ENCODE data around the gene CSF2RB. TPM values are rescaled to one million over a fixed set of nuclear protein-coding genes. Genes with fewer than 3 reads are reported as not detected.

CSF2RB gene
- total RNA-seq (2014; rRNA removed; shearing (Covaris generic)), result not detected in 2 replicates

GRCh38 chr22:36913427-36914389, at the start of gene CSF2RB:
Gene CSF2RB (plus strand): TSS chr22:36913628. CDS start chr22:36922208, 8,580 bp downstream.
- no peak for DNase-seq (ENCODE audit: low read depth)

GRCh38 chr22:36863979-36864378, 49.4 kb upstream of the CSF2RB start:
- DNase-seq (ENCODE audit: low read depth), result no peak

DNA sequence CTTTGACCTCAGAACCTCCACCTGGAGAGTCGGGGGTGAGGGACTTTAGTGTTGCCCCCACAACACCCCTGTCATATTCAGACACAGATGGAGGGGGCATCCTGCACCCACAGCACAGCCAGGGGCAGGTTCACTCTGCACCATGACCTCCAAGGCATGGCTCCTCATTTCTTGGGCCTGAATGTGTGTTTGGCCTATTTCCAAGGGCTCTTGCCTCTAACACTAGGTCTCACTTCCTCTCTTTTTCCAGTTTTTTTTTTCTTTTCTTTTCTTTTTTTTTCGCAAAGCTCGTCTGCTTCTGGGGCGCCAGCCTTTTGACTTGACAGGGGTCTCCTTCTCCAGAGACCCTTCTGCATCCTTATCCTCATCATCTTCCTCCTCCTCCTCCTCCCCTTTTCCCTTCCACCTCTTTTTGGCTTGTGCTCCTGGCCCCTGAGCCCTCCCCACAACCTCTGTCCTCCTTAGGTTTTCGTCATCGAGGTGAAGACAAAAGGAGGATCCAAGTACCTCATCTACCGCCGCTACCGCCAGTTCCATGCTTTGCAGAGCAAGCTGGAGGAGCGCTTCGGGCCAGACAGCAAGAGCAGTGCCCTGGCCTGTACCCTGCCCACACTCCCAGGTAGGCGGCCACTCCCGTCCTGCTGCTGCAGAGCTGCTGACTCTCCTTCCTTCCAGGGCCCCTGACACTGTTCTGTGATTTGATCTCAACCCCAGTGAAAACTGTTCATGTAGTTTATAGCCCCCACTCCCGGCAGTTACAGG, 48.8 kb upstream of the CSF2RB start:
- no peak for DNase-seq (ENCODE audit: low read depth)

DNA sequence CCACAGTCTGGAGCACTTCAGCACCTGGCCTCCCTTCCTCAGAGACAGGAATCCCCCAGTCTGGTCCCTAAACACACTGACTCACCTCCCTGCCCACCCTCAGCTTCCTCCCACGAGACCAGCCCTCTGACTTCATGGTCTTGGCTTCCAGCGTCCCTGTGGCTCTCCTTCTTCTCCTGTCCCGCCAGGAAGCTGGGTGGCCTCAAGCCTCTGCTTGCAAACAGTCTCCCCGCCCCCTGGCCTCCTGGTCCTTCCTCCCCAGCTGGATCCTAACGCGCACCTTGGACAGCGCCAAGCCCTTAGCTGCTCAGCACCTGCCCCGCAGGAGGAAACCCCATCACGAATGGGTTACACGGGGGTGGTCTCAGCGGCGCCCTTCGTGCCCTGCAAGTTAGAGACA, 48.1 kb upstream of the CSF2RB start:
- DNase-seq (ENCODE audit: low read depth), result peak; percentile 72

DNA sequence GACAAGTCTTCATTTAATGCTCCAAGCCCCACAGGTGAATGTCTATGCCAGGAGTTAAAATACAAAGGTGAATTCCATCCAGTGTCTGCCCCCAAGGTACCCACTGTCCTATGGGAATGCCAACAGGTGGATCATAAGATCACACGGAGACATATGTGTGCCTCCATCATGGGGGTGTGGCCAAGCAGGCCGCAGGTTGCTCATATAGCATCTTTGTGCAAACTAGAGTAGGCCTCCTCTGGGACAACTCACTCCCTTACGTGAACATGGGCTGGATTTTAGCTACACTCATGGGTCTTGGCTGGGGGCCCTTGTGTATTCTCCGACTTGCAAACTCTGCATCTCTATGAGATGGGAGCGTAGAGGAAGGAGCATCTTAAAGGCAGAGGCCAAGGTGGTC, 45.7 kb upstream of the CSF2RB start:
- no peak for DNase-seq (ENCODE audit: low read depth)

DNA sequence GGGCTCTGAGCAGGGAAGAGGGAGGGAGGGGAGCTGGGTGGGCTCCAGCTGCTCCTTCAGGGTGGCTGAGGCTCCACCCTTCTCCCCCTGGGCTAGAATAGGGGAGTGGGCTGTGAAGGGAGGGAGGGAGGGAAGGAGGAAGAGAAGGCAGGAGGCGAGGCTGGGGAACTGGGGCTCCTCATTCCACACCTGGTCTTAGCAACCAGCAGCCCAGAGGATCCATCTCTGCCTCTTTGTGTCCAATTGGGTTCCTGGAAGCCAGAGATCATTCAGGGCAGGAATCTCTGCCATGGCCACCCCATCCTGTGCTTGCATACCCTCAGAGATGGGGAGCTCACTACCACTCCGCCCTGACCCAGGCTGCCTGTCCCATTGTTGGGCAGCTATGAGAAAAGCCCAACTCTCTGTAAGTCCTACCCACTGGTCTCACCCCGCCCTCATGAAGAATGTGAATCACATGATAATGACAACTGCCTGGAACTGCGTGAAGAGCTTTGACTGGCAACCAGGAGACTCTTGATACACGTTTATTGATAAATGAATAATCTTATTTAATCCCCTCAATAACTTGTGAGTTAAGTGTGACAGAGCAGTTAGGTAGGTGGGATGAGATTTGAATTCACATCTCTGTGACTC, 44.8 kb upstream of the CSF2RB start:
- no peak for DNase-seq (ENCODE audit: low read depth)

DNA sequence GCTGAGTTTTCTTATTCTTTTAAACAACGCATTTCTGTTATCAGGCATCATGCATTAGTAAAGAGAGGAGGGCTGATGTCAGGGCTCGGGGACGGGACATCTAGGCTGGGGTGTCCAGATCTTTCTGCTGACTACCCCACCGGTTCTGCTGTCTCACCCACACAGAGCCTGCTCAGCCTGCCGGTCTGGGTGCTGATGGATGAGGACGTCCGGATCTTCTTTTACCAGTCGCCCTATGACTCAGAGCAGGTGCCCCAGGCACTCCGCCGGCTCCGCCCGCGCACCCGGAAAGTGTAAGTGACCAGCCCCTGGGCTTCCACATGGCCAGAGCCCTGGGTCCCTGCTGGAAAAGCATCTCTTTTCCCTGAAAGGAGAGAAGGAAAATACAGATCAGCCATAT, 43.2 kb upstream of the CSF2RB start:
- DNase-seq (ENCODE audit: low read depth), result peak; percentile 47

DNA sequence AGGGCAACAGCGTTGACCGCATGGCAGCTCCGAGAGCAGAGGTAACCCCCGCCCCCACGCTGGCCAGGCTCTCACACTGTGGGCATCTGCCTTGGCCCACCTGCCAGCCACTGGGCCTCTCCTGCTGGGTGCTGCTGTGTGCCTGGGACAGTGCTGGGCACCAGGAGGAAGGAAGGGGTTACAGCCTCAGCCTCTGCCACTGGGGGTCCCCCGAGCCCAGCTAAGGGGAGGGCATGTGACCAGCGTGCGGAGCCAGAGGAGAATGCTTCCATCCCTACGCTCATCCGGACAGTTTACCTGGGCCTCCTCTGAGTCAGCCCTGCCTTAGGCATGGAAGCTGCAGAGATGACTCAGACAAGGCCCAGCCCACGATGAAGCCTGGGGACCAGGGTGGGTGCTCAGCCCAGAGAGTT, 41.8 kb upstream of the CSF2RB start:
- DNase-seq (ENCODE audit: low read depth), result peak; percentile 61

DNA sequence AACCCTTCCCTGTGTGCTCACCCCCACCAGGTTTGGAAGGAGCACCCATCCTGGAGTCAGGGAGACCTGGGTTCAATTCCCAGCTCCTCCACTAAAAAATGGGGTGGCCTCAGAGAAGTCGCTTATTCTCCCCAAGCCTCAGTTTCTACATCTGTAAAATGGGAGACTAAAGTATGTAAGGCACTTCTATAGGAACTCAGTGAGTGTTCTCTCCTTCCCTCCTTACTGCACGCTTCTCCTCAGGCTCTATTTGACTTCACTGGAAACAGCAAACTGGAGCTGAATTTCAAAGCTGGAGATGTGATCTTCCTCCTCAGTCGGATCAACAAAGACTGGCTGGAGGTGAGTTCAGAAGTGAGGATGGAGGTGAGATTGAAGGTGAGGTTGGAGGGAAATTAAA, 41.3 kb upstream of the CSF2RB start:
- DNase-seq (ENCODE audit: low read depth), result no peak

DNA sequence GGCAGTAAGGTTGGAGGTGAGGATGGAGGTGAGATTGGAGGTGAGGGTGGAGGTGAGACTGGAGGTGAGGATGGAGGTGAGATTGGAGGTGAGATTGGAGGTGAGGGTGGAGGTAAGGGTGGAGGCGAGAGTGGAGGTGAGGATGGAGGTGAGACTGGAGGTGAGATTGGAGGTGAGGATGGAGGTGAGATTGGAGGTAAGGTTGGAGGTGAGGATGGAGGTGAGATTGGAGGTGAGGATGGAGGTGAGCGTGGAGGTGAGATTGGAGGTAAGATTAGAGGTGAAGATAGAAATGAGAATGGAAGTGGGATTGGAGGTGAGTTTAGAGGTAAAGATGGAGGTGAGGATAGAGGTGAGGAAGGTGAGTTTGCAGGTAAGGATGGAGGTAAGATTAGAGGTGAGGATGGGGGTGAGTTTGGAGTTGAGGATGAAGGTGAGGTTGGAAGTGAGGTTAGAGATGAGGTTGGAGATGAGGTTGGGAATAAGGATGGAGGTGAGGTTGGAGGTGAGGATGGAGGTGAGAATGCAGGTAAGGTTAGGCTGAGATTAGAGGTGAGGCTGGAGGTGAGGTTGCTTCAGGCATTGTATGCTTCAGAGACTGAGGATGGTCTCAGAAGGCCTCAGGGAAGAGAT, 40.4 kb upstream of the CSF2RB start:
- DNase-seq (ENCODE audit: low read depth), result no peak

DNA sequence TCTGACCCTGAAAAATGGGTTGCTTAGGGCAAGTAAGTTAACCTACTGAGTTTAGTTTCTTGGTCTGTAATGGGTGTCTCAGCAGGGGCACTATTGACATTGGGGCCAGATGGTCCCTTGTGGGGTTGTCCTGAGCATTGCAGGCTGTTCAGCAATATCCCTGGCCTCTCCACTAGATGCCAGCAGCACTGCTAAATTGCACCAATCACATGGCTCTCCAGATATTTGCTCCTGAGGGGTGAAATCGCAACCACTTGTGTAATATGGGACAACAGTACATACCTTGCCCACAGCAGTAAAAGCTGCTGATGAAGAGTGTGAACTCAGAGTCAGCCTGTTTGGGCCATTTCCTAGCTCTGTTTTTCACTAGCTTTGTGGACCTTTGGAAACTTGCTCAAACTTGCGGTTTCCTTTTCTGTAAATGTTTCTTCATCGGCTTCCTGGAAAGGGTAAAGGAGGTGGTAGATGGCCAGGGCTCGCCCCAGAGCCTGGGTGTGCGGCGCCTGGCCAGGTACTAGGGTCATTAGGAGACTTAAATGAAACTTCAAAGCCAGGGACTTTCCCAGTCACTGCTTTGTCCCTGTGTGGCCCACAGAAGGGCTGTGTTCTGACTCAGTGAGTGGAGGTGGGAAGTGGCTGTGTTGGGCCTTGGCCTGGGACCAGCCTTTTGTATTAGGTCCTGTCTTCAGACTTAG, 39.7 kb upstream of the CSF2RB start:
- DNase-seq (ENCODE audit: low read depth), result peak; percentile 59

DNA sequence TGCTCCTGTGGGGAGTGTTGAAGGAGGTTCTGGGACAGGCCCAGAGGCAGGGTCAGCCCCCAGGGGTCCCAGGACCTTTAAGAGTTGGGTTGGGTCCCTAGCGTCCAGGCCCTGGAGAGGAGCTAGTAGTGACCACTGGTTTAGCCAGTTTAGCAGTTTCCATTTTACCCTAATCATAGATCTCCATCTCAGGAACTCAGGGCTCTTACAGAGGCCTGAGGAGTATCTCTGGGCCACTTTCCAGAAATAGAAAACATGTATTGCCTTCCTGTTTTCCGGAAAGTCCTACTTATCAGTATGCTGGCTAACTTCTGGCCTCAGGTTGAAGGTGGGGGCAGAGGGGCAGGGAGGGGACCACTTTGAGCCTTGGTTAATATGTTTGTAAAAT, 39.1 kb upstream of the CSF2RB start:
- DNase-seq (ENCODE audit: low read depth), result no peak

GRCh38 chr22:36874736-36875135, 38.7 kb upstream of the CSF2RB start:
- DNase-seq (ENCODE audit: low read depth), result no peak

DNA sequence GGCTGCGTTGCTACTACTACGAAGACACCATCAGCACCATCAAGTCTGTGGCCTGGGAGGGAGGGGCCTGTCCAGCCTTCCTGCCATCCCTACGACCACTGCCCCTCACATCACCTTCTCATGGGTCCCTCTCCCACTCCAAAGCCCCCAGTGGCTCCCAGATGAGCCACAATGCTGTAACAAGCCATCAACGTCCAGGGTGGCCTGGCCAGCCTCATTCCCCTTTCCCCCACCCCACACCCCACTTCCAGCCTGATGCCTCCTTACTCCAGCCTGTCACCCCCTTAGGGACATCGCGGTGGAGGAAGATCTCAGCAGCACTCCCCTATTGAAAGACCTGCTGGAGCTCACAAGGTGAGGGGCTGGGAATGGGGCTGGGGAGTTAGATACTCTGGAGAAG, 37.7 kb upstream of the CSF2RB start:
- DNase-seq (ENCODE audit: low read depth), result no peak

DNA sequence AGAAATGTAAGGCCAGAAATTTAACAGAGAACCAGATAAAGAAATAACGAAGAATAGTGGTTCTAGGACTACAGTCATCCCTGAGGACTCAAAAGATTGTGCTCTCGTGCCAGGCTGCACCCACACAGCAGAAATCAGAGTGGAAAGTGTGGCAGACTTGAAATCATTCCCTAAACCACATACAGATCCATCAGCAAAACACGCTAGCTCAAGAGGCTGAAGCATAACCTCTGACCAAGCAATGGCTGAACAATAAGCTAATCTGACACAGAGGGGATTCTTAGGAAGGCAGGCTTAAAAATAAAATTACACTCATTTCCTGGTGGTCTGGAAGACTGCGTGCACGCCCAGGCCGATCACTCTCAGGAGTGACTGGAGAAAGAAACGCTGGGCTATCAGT, 33.7 kb upstream of the CSF2RB start:
- DNase-seq (ENCODE audit: low read depth), result peak; percentile 15

DNA sequence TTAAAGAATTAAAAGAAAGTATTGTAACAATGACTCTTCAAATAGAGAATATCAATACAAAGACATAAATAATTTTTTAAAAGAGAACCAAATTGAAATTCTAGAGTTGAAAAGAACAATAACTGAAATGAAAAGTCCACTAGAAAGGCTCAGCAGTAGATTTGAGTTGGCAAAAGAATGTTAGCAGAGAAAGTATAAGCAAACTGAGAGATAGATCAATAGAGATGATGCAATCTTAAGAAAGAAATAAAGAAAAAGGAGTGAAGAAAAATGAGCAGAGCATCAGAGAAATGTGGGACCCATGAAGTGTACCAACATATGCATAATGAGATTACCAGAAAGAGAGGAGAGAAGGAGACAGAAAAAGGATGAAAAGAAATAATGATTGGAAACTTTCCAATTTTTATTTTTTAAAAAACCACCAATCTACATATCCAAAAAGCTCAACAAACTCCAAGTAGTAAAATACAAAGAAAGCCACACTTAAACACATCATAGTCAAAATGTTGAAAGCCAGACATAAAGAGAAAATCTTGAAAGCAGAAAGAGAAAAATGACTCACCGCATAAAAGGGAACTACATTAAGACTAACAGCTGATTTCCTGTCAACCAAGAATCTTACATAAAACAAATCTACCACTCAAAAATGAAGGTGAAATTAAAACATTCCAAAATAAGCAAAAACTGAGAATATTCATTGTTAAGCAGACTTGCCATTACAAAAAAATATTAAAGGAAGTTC, 31.8 kb upstream of the CSF2RB start:
- DNase-seq (ENCODE audit: low read depth), result no peak

DNA sequence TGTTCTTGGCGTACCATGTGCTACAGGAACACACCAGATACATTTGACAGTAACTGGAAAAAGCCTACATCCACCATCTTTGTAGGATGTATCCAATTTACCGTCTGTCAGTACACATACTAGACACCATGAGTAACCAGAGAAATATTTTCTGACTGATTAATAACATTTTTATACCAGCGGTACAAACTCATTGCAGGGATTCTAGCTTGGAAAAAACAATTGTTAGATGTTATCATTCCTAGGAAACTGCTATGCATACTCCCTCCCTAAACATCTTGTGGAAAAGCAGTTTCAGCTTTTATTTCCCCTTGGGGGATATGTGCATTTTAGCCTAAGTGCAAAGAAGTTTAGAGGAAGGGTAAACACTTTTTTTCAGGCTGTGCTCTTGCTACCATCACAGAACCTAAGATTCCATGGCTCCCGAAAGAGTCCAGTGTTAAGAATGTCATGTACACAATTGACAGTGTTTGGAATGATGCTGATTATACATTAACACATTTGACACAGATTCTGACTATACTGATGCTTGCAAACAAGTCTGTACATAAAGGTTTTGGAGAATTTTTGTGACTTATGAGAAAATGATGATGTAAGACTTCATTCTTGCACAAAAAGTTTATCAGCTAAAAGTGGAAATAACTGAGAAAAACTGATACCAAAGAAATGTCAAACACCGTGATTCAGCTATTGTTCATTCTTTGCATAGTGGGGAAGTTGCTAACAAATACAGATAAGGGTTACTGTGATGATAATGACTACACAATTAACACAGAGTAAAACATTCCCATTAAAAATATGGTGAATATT, 28.9 kb upstream of the CSF2RB start:
- no peak for DNase-seq (ENCODE audit: low read depth)

DNA sequence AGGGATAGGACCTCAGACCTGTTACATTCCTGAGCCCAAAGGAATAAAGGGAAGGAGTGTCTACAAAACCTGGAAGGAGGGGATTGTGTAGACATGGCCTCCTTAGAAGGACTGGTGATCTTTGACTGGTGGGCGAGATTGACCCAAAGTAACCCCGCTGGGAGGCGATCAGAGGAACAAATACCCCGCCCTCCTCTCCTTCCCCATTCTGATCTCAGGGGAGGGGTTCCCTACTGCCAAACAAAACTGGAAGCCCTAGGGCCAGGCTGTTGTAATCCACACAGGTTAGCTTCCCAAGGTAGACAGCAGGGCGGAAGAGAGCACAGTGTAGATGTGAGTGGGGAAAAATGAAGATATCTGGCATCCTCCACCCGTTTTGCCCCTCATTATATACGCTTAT, 28.0 kb upstream of the CSF2RB start:
- no peak for DNase-seq (ENCODE audit: low read depth)

DNA sequence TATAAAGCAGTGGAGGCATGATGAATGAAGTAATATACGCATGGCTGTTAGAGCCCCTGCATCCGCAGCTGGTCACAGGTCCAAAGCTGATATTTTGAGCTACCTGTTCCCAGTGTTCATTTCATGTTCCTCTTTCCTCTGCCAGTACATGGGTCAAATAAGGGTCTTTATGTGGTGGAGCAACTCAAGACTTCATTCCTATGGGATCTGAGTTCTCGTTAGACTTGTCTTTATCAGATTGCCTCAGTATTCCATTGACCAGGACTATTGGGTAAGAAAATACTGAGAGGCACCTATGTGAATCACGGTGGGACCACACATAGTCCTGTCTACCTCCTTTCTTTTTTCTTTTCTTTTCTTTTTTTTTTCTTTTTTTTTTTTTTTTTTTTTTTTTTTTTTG, 27.4 kb upstream of the CSF2RB start:
- no peak for DNase-seq (ENCODE audit: low read depth)

GRCh38 chr22:36887162-36887561, 26.3 kb upstream of the CSF2RB start:
- no peak for DNase-seq (ENCODE audit: low read depth)
